Neural cell (in vitro differentiated cells): ENCODE data around the gene C17orf78. TPM values are rescaled to one million over a fixed set of nuclear protein-coding genes. Genes with fewer than 3 reads are reported as not detected.

Source experiments
- H2AFZ ChIP-seq: fragments of 200-600, 300-800 bp; sonication (generic), shearing (Covaris generic); 2 replicates; pipeline ENCODE4 v1.6.0; 2014; ENCODE audit warnings: low read depth, mild to moderate bottlenecking, antibody characterized with exemption, low read length, moderate library complexity
- H3F3A ChIP-seq: fragments of 200-600 bp; shearing (Covaris generic); 2 replicates; pipeline ENCODE4 v1.6.1; 2016; ENCODE audit warnings: mild to moderate bottlenecking, moderate library complexity, mixed read lengths, antibody characterized with exemption, low read length; ENCODE audit not compliant: insufficient read depth, poor library complexity, severe bottlenecking
- H3K27ac ChIP-seq: fragments of 200-600, 300-800 bp; sonication (generic), shearing (Covaris generic); 2 replicates; pipeline ENCODE4 v1.5.1; 2014; ENCODE audit warnings: mild to moderate bottlenecking, low read length, moderate library complexity
- H3K27me3 ChIP-seq: fragments of 300-800, 200-600 bp; sonication (generic), shearing (Covaris generic); 2 replicates; pipeline ENCODE4 v1.6.0; 2014; ENCODE audit warnings: mild to moderate bottlenecking, low read depth, low read length, moderate library complexity; ENCODE audit not compliant: insufficient read depth
- H3K36me3 ChIP-seq: fragments of 300-800, 200-600 bp; sonication (generic), shearing (Covaris generic); 2 replicates; pipeline ENCODE4 v1.5.1; 2014; ENCODE audit warnings: mild to moderate bottlenecking, antibody characterized with exemption, low read length, moderate library complexity; ENCODE audit not compliant: insufficient read depth
- H3K4me2 ChIP-seq: fragments of 300-800, 200-600 bp; sonication (generic), shearing (Covaris generic); 2 replicates; pipeline ENCODE4 v1.6.0; 2014; ENCODE audit warnings: mild to moderate bottlenecking, low read length
- H3K4me3 ChIP-seq: fragments of 300-800, 200-600 bp; sonication (generic), shearing (Covaris generic); 2 replicates; pipeline ENCODE4 v1.5.1; 2014; ENCODE audit warnings: mild to moderate bottlenecking, low read length, moderate library complexity
- H3K79me2 ChIP-seq: fragments of 200-600 bp; shearing (Covaris generic); replicated peaks from 2 replicates; pipeline ENCODE4 v1.6.0; 2014; ENCODE audit warnings: mild to moderate bottlenecking, low read length, moderate library complexity; ENCODE audit not compliant: insufficient read depth
- H3K9ac ChIP-seq: fragments of 300-800, 200-600 bp; sonication (generic), shearing (Covaris generic); 2 replicates; pipeline ENCODE4 v1.6.1; 2016; ENCODE audit warnings: mild to moderate bottlenecking, low read length, mixed read lengths
- H3K9me2 ChIP-seq: fragments of 200-600 bp; shearing (Covaris generic); 2 replicates; pipeline ENCODE4 v1.6.1; 2016; ENCODE audit warnings: mild to moderate bottlenecking, low read length, mixed read lengths; ENCODE audit not compliant: insufficient read depth
- H3K9me3 ChIP-seq: fragments of 200-600, 300-800 bp; sonication (generic), shearing (Covaris generic); 2 replicates; pipeline ENCODE4 v1.6.1; 2016; ENCODE audit warnings: mild to moderate bottlenecking, mixed run types, low read length, moderate library complexity, mixed read lengths
- H4K20me1 ChIP-seq: fragments of 200-600 bp; shearing (Covaris generic); 2 replicates; pipeline ENCODE4 v1.6.1; 2016; ENCODE audit warnings: mild to moderate bottlenecking, mixed run types; ENCODE audit not compliant: insufficient read depth
- CTCF ChIP-seq: fragments of 450-650 bp; IDR thresholded peaks from 2 replicates; pipeline ENCODE4 v1.5.1; 2014; ENCODE audit warnings: antibody characterized with exemption, mild to moderate bottlenecking, moderate library complexity; ENCODE audit not compliant: poor library complexity, severe bottlenecking
- EP300 ChIP-seq: fragments of 450-650 bp; conservative IDR thresholded peaks from 2 replicates; pipeline ENCODE4 v1.6.1; 2014; ENCODE audit warnings: antibody characterized with exemption, mild to moderate bottlenecking, moderate library complexity; ENCODE audit not compliant: poor library complexity, severe bottlenecking
- EZH2 ChIP-seq: fragments of 200-600, 300-800 bp; shearing (Covaris generic), sonication (generic); IDR thresholded peaks from 2 replicates; pipeline ENCODE4 v1.6.1; 2014; ENCODE audit warnings: antibody characterized with exemption, low read length, borderline replicate concordance, mild to moderate bottlenecking; ENCODE audit not compliant: insufficient read depth, poor library complexity, severe bottlenecking
- MXI1 ChIP-seq: fragments of 450-650 bp; conservative IDR thresholded peaks from 2 replicates; pipeline ENCODE4 v1.6.1; 2014; ENCODE audit warnings: antibody characterized with exemption, mild to moderate bottlenecking; ENCODE audit not compliant: poor library complexity, severe bottlenecking
- POLR2AphosphoS5 ChIP-seq: IDR thresholded peaks from 2 replicates; pipeline ENCODE4 v1.6.1; 2012
- RAD21 ChIP-seq: fragments of 450-650 bp; conservative IDR thresholded peaks from 2 replicates; pipeline ENCODE4 v1.6.1; 2014; ENCODE audit warnings: antibody characterized with exemption, mild to moderate bottlenecking, moderate library complexity
- REST ChIP-seq: IDR thresholded peaks from 2 replicates; pipeline ENCODE4 v1.6.1; 2012; ENCODE audit warnings: borderline replicate concordance
- SMC3 ChIP-seq: fragments of 450-650 bp; conservative IDR thresholded peaks from 2 replicates; pipeline ENCODE4 v1.6.1; 2014; ENCODE audit warnings: antibody characterized with exemption, mild to moderate bottlenecking, moderate library complexity; ENCODE audit not compliant: poor library complexity
- TAF1 ChIP-seq: IDR thresholded peaks from 2 replicates; pipeline ENCODE4 v1.6.1; 2012; ENCODE audit warnings: low read depth
- polyA plus RNA-seq: library from polyadenylated mRNA; depleted of rRNA; stranded (reverse); fragments of >200 nt; gene quantifications from 2 replicates; pipeline ENCODE4 v1.2.3, GENCODE V29; 2014

C17orf78 gene
- polyA plus RNA-seq, 1 donor from 2014 or later = not detected

- Histone ChIP-seq H4K20me1 (no peaks in the 10 kb centered on the region), H3K9ac (no peak overlapping the region)
These were observed 16.3 kb downstream of the C17orf78 start for GRCh38 chr17:37392024-37392590.

DNA sequence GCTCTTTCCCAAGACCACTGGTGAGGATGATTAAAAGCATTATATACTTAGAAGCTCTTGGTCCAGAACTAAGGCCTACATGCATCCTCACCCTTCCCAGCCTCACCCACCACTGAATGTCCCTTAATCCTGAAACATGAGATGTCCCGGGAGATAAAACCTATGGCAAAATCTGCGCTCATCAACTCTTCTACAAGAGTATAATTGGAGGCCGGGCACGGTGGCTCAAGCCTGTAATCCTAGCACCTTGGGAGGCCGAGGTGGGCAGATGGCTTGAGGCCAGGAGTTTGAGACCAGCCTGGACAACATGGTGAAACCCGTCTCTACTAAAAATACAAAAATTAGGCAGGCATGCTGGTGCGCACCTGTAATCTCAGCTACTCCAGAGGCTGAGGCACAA lies 17.6 kb downstream of the C17orf78 start:
- Histone ChIP-seq H3K4me3 (no peak overlapping the region), H3K27me3 (no peaks in the 10 kb centered on the region), H3F3A (no peaks in the 10 kb centered on the region), H3K36me3 (no peaks in the 10 kb centered on the region), H3K9me3 (no peaks in the 10 kb centered on the region), H3K9me2 (no peaks in the 10 kb centered on the region), H3K9ac (no peak overlapping the region), H3K4me2 (no peak overlapping the region), H4K20me1 (no peaks in the 10 kb centered on the region), H3K79me2 (no peaks in the 10 kb centered on the region), H3K27ac (no peak overlapping the region), H2AFZ (no peak overlapping the region)
- TF ChIP-seq SMC3 = no peak
- TF ChIP-seq MXI1 = no peak
- TF ChIP-seq POLR2AphosphoS5 = no peak
- no peak for TF ChIP-seq REST
- TF ChIP-seq RAD21 = no peak
- TF ChIP-seq TAF1 = no peak
- TF ChIP-seq EP300 = no peak
- TF ChIP-seq EZH2 = no peak

More at GRCh38 chr17:37392024-37392590, 16.3 kb downstream of the C17orf78 start:
- H3K9me3 ChIP-seq = no peaks in the 10 kb centered on the region
- no peaks in the 10 kb centered on the region for H3F3A ChIP-seq
- no peaks in the 10 kb centered on the region for H3K36me3 ChIP-seq
- H3K79me2 ChIP-seq = no peaks in the 10 kb centered on the region
- no peak overlapping the region for H3K27ac ChIP-seq
- H3K4me3 ChIP-seq = no peak overlapping the region
- H2AFZ ChIP-seq = no peak overlapping the region
- no peaks in the 10 kb centered on the region for H3K9me2 ChIP-seq
- no peak overlapping the region for H3K4me2 ChIP-seq
- TF ChIP-seq REST = no peak
- TF ChIP-seq CTCF = no peak
- TF ChIP-seq EZH2 = no peak
- TF ChIP-seq MXI1 = no peak
- no peak for TF ChIP-seq SMC3
- TF ChIP-seq POLR2AphosphoS5 = no peak
- TF ChIP-seq TAF1 = no peak
- TF ChIP-seq RAD21 = no peak
- H3K27me3 ChIP-seq = no peaks in the 10 kb centered on the region
